ENCODE results near the gene PDE11A. TPM values are rescaled to one million over a fixed set of nuclear protein-coding genes. Genes with fewer than 3 reads are reported as not detected.

The PDE11A gene
- 1 to 10 TPM; 1.5 to 1.9 TPM for total RNA-seq
- 0.68 TPM for polyA plus RNA-seq (2013, experiment 1 of 2)
- 0.58 TPM for polyA plus RNA-seq (2013, experiment 2 of 2)
- long read RNA-seq, experiment 1: 0 reads
- long read RNA-seq, experiment 2: 0 reads
- long read RNA-seq, experiment 3, partial matches to known transcripts: 1 of 1 reads
- long read RNA-seq, experiment 3, other reads (novel, unspliced or antisense): 0 of 1 reads
- long read RNA-seq, experiment 4: 0 reads

- peak within 1 kb of the TSS; percentile 74 for H3K27ac Mint-ChIP-seq
- H3K4me3 Mint-ChIP-seq: peak within 1 kb of the TSS; percentile 79
- peak; percentile 95 for DNase-seq
- H3K36me3 ChIP-seq (ENCODE audit: control insufficient read depth, insufficient read depth, low read length): no peaks in the 10 kb centered on the region
- WGBS, 2 experiments (ENCODE audit: insufficient coverage in 1 of 2, insufficient read length in 1 of 2): 6 to 8% methylated on average over 13 to 44 of the region's 44 CpGs
- H3K27me3 Mint-ChIP-seq (ENCODE audit: insufficient read depth): peaks cover 63% of the 10 kb centered on the region
- peak within 1 kb of the TSS; percentile 1 for H3K9ac ChIP-seq (ENCODE audit: extremely low read depth, low read length, poor library complexity, severe bottlenecking)
- H3K4me1 Mint-ChIP-seq: peaks cover 13% of the 10 kb centered on the region
- H3K36me3 Mint-ChIP-seq (ENCODE audit: low read depth): no peaks in the 10 kb centered on the region
- TF ChIP-seq, protein P1, sequence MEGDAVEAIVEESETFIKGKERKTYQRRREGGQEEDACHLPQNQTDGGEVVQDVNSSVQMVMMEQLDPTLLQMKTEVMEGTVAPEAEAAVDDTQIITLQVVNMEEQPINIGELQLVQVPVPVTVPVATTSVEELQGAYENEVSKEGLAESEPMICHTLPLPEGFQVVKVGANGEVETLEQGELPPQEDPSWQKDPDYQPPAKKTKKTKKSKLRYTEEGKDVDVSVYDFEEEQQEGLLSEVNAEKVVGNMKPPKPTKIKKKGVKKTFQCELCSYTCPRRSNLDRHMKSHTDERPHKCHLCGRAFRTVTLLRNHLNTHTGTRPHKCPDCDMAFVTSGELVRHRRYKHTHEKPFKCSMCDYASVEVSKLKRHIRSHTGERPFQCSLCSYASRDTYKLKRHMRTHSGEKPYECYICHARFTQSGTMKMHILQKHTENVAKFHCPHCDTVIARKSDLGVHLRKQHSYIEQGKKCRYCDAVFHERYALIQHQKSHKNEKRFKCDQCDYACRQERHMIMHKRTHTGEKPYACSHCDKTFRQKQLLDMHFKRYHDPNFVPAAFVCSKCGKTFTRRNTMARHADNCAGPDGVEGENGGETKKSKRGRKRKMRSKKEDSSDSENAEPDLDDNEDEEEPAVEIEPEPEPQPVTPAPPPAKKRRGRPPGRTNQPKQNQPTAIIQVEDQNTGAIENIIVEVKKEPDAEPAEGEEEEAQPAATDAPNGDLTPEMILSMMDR (conservative IDR thresholded peaks at IDR 0.05): no peak
- no peaks in the 10 kb centered on the region for H3K4me1 ChIP-seq (ENCODE audit: control insufficient read depth, insufficient read depth, low read length)
- H3K4me3 ChIP-seq (ENCODE audit: low read length): peak within 1 kb of the TSS; percentile 81
- peaks cover 42% of the 10 kb centered on the region for H3K27me3 ChIP-seq (ENCODE audit: control insufficient read depth, insufficient read depth, low read length, poor library complexity, severe bottlenecking)
- no peaks in the 10 kb centered on the region for H3K9me3 Mint-ChIP-seq
- no peaks in the 10 kb centered on the region for H3K9me3 ChIP-seq (ENCODE audit: control insufficient read depth, low read length)
- H3K27ac ChIP-seq (ENCODE audit: low read depth, low read length): no peak within 1 kb of the TSS
These were observed at the start of gene PDE11A for GRCh38 chr2:178072383-178073301. PDE11A (minus strand) TSS chr2:178072777; CDS start chr2:178072437, 340 bp downstream.

DNA sequence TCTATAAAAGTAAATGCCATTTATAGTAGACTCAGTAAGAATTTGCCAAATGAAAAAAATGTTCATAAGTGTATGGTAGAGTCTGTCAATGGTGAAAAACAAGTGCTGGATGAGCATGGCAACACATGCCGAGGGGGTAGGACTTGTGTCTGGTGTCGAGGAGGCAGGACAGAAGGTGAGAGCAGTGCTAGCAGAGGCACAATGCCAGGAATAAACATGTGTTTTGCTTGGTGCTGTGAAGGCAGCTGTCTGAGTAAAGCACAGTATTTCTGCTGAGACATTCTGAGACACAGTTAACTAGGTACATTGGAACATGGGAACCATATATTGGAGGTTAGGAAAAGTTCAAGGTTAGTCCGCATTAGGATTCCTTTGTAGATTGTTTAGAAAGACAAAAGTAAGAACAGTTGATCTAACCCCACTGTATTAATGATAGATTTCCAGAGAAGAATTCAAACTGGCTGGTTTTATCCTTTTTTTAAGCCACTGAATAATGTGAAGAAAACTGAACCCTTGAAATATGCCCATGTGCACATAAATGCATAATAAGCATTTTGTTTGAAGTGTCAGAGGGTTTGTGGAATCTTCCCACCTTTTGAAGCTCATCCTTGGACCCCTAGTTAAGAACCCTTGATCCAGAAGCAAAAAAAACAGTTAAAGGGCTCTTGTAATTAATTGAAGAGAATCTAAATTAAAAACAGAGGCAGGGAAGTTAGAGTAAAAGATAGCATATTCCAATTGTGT lies 46.8 kb upstream of the PDE11A start:
- TF ChIP-seq, protein P1 (conservative IDR thresholded peaks at IDR 0.05): no peak
- Mint-ChIP-seq H3K36me3 (ENCODE audit: low read depth) (peaks cover 14% of the 10 kb centered on the region), H3K4me3 (no peak overlapping the region), H3K27ac (no peak overlapping the region), H3K9me3 (no peaks in the 10 kb centered on the region), H3K27me3 (ENCODE audit: insufficient read depth) (no peaks in the 10 kb centered on the region), H3K4me1 (no peaks in the 10 kb centered on the region)
- no peak for DNase-seq
- Histone ChIP-seq H3K4me3 (ENCODE audit: low read length) (no peak overlapping the region), H3K4me1 (ENCODE audit: control insufficient read depth, insufficient read depth, low read length) (no peaks in the 10 kb centered on the region), H3K27me3 (ENCODE audit: control insufficient read depth, insufficient read depth, low read length, poor library complexity, severe bottlenecking) (no peaks in the 10 kb centered on the region), H3K36me3 (ENCODE audit: control insufficient read depth, insufficient read depth, low read length) (peaks cover 18% of the 10 kb centered on the region), H3K9ac (ENCODE audit: extremely low read depth, low read length, poor library complexity, severe bottlenecking) (no peak overlapping the region), H3K9me3 (ENCODE audit: control insufficient read depth, low read length) (no peaks in the 10 kb centered on the region), H3K27ac (ENCODE audit: low read depth, low read length) (no peak overlapping the region)
- WGBS, 2 experiments (ENCODE audit: insufficient coverage in 1 of 2, insufficient read length in 1 of 2): 92 to 97% methylated on average over 3 of the region's 3 CpGs

GRCh38 chr2:178117725-178118124 lies 45.1 kb upstream of the PDE11A start:
- Histone ChIP-seq H3K9me3 (ENCODE audit: control insufficient read depth, low read length) (no peaks in the 10 kb centered on the region), H3K36me3 (ENCODE audit: control insufficient read depth, insufficient read depth, low read length) (peaks cover 5% of the 10 kb centered on the region), H3K27me3 (ENCODE audit: control insufficient read depth, insufficient read depth, low read length, poor library complexity, severe bottlenecking) (no peaks in the 10 kb centered on the region), H3K4me3 (ENCODE audit: low read length) (no peak overlapping the region), H3K9ac (ENCODE audit: extremely low read depth, low read length, poor library complexity, severe bottlenecking) (no peak overlapping the region), H3K4me1 (ENCODE audit: control insufficient read depth, insufficient read depth, low read length) (no peaks in the 10 kb centered on the region), H3K27ac (ENCODE audit: low read depth, low read length) (no peak overlapping the region)
- Mint-ChIP-seq H3K27me3 (ENCODE audit: insufficient read depth) (no peaks in the 10 kb centered on the region), H3K9me3 (no peaks in the 10 kb centered on the region), H3K4me1 (no peaks in the 10 kb centered on the region), H3K36me3 (ENCODE audit: low read depth) (peaks cover 5% of the 10 kb centered on the region), H3K4me3 (no peak overlapping the region), H3K27ac (no peak overlapping the region)
- 86 to 100% methylated on average over 1 of the region's 1 CpG for WGBS, 2 experiments (ENCODE audit: insufficient coverage in 1 of 2, insufficient read length in 1 of 2)
- TF ChIP-seq, protein P1 (conservative IDR thresholded peaks at IDR 0.05): no peak
- no peak for DNase-seq
